HCT116 (cell line): ENCODE results near the gene GPC5. TPM values are rescaled to one million over a fixed set of nuclear protein-coding genes. Genes with fewer than 3 reads are reported as not detected.

Experiments
- ATAC-seq: fragments of 200-7000 bp; cut with Tn5 transposase; 2 replicates; pipeline ENCODE4 v1.9.1; 2020; ENCODE audit warnings: mild to moderate bottlenecking, moderate library complexity
- BruUV-seq: library from RNA; stranded (reverse); fragments of 400-500 nt; replicated peaks from 2 replicates; lab custom pipeline; 2021; lab: Mats Ljungman, UMichigan
- CTCF ChIA-PET: fragments of 300-600 bp; sonication (Branson Sonifier 250); formaldehyde crosslinking; loops from one replicate; lab custom pipeline; 2021; ENCODE audit warnings: antibody characterized with exemption; lab: Charles Lee
- POLR2A ChIA-PET: fragments of 300-600, 350-600 bp; sonication (Branson Sonifier 250); formaldehyde crosslinking; loops from one replicate; lab custom pipeline; 2021; ENCODE audit warnings: antibody characterized with exemption; lab: Charles Lee
- RAD21 ChIA-PET, 2 experiments: fragments of 300-600 bp; sonication (Branson Sonifier 250); formaldehyde crosslinking; loops; one replicate each; lab custom pipeline; 2023; ENCODE audit warnings: low total read pairs in 2 of 2; ENCODE audit not compliant: uncharacterized antibody in 2 of 2, unreplicated experiment in 2 of 2, low non-redundant PET in 1 of 2; lab: Charles Lee
- DNase-seq: peaks from one replicate; pipeline ENCODE4 v3.0.0-alpha.2; 2010; ENCODE audit warnings: low read depth, low spot score
- H2AFZ ChIP-seq: fragments of 200-600 bp; shearing (Covaris generic), sonication (generic); 2 replicates; pipeline ENCODE4 v1.6.1; 2017; ENCODE audit warnings: low read depth, mixed run types, mixed read lengths, antibody characterized with exemption, low read length; ENCODE audit not compliant: poor library complexity, severe bottlenecking
- H3K27ac ChIP-seq: 2 replicates; pipeline ENCODE4 v1.5.1; 2012; ENCODE audit warnings: low read depth, low read length
- H3K27me3 ChIP-seq: fragments of 200-600 bp; sonication (generic); 2 replicates; pipeline ENCODE4 v1.6.1; 2016; ENCODE audit warnings: mixed run types, low read length, mixed read lengths; ENCODE audit not compliant: insufficient read depth
- H3K36me3 ChIP-seq, 2 experiments: fragments of 200-500 bp in 1 of 2; fragments of 200-600 bp in 1 of 2; sonication (Bioruptor generic) in 1 of 2; sonication (generic) in 1 of 2; 2 replicates each; pipeline versions ENCODE4 v1.5.1 to v1.6.1; 2014 to 2016; ENCODE audit warnings: low read length in 2 of 2, inconsistent platforms in 1 of 2, mixed read lengths in 1 of 2, mixed run types in 1 of 2; ENCODE audit not compliant: insufficient read depth in 2 of 2, control insufficient read depth in 1 of 2
- H3K4me1 ChIP-seq, 2 experiments: fragments of 200-600 bp in 1 of 2; sonication (generic) in 1 of 2; 2 replicates each; pipeline versions ENCODE4 v1.5.1 to v1.6.1; 2012 to 2017; ENCODE audit warnings: low read length in 2 of 2, inconsistent platforms in 1 of 2, mild to moderate bottlenecking in 1 of 2, mixed read lengths in 1 of 2, mixed run types in 1 of 2, moderate library complexity in 1 of 2; ENCODE audit not compliant: insufficient read depth in 2 of 2, control insufficient read depth in 1 of 2
- H3K4me2 ChIP-seq: fragments of 200-600 bp; sonication (generic); 2 replicates; pipeline ENCODE4 v1.6.1; 2017; ENCODE audit warnings: mixed run types, low read length, mixed read lengths
- H3K4me3 ChIP-seq, 2 experiments: fragments of 200-600 bp in 1 of 2; sonication (generic) in 1 of 2; replicated peaks in 1 of 2; 2 replicates each; pipeline ENCODE4 v1.5.1; 2011 to 2016; ENCODE audit warnings: low read length in 2 of 2, control low read depth in 1 of 2, low read depth in 1 of 2, mild to moderate bottlenecking in 1 of 2, mixed read lengths in 1 of 2, mixed run types in 1 of 2
- H3K79me2 ChIP-seq: fragments of 200-600 bp; sonication (generic); 2 replicates; pipeline ENCODE4 v1.6.1; 2017; ENCODE audit warnings: mild to moderate bottlenecking, mixed run types, low read length, moderate library complexity, mixed read lengths; ENCODE audit not compliant: insufficient read depth
- H3K9ac ChIP-seq: fragments of 200-600 bp; sonication (generic); 2 replicates; pipeline ENCODE4 v1.6.1; 2016; ENCODE audit warnings: low read length, mixed read lengths
- H3K9me2 ChIP-seq: fragments of 200-600 bp; sonication (generic), shearing (Covaris generic); 2 replicates; pipeline ENCODE4 v1.6.1; 2017; ENCODE audit warnings: mixed run types, mild to moderate bottlenecking, moderate library complexity; ENCODE audit not compliant: insufficient read depth
- H3K9me3 ChIP-seq, 2 experiments: fragments of 200-500 bp in 1 of 2; fragments of 200-600 bp in 1 of 2; sonication (Bioruptor generic) in 1 of 2; sonication (generic) in 1 of 2; 2 replicates each; pipeline ENCODE4 v1.6.1; 2014 to 2017; ENCODE audit warnings: low read length in 2 of 2, mixed read lengths in 2 of 2, inconsistent platforms in 1 of 2, low read depth in 1 of 2, mild to moderate bottlenecking in 1 of 2, mixed run types in 1 of 2, moderate library complexity in 1 of 2; ENCODE audit not compliant: control insufficient read depth in 1 of 2, insufficient read depth in 1 of 2
- H4K20me1 ChIP-seq: fragments of 200-600 bp; sonication (generic), shearing (Covaris generic); 2 replicates; pipeline ENCODE4 v1.6.1; 2017; ENCODE audit warnings: mixed run types, mild to moderate bottlenecking, moderate library complexity; ENCODE audit not compliant: insufficient read depth
- CBX3 ChIP-seq: IDR thresholded peaks from 2 replicates; pipeline ENCODE4 v1.6.1; 2012; ENCODE audit warnings: low read depth
- EGR1 ChIP-seq: IDR thresholded peaks from 2 replicates; pipeline ENCODE4 v1.6.1; 2012; ENCODE audit warnings: low read depth
- POLR2A ChIP-seq: IDR thresholded peaks from 2 replicates; pipeline ENCODE4 v1.7.0; 2011; ENCODE audit warnings: borderline replicate concordance; ENCODE audit not compliant: insufficient read depth, insufficient read length; ENCODE audit errors: extremely low read depth
- POLR2AphosphoS5 ChIP-seq: IDR thresholded peaks from 2 replicates; pipeline ENCODE4 v1.6.1; 2011; ENCODE audit warnings: mild to moderate bottlenecking, low read depth, low read length, moderate library complexity
- YY1 ChIP-seq: IDR thresholded peaks from 2 replicates; pipeline ENCODE4 v1.6.1; 2011; ENCODE audit warnings: low read length, low read depth, moderate library complexity, mild to moderate bottlenecking; ENCODE audit not compliant: insufficient replicate concordance; ENCODE audit errors: extremely low read depth
- ZBTB33 ChIP-seq: IDR thresholded peaks from 2 replicates; pipeline ENCODE4 v1.6.1; 2011; ENCODE audit warnings: mild to moderate bottlenecking, low read length, moderate library complexity; ENCODE audit not compliant: insufficient replicate concordance; ENCODE audit errors: extremely low read depth
- ZFX ChIP-seq: fragments of 450-650 bp; IDR thresholded peaks from 2 replicates; pipeline ENCODE4 v1.6.1; 2017
- intact Hi-C: fragments of 100-400 bp; cut with micrococcal nuclease; formaldehyde crosslinking; loops from 2 replicates; pipeline ENCODE4 v1.10.0; 2022
- total RNA-seq: library from RNA; stranded (reverse); gene quantifications from one replicate; pipeline ENCODE4 v1.2.1, GENCODE V29; 2021; ENCODE audit not compliant: unreplicated experiment
- TF ChIP-seq, protein P1 (sequence below): IDR thresholded peaks from 2 replicates; pipeline ENCODE4 v1.6.1; 2012
- TF ChIP-seq, protein P2 (sequence below), 3 experiments: fragments of 200-600 bp in 1 of 3; sonication (generic) in 1 of 3; IDR thresholded peaks in 2 of 3; conservative IDR thresholded peaks in 1 of 3; 2 replicates each; pipeline ENCODE4 v1.5.1; 2012 to 2017; ENCODE audit warnings: low read depth in 2 of 3, low read length in 2 of 3, antibody characterized with exemption in 1 of 3, borderline replicate concordance in 1 of 3, control low read depth in 1 of 3, mild to moderate bottlenecking in 1 of 3, mixed read lengths in 1 of 3, mixed run types in 1 of 3, moderate library complexity in 1 of 3; ENCODE audit not compliant: insufficient read depth in 1 of 3

GPC5 gene
- total RNA-seq, 1 experiment from 2014 or later: not detected

GRCh38 chr13:92136449-92137155 lies 738.2 kb downstream of the GPC5 start:
- H3K9ac ChIP-seq: no peak overlapping the region
- BruUV-seq: no TSS peak
- H3K79me2 ChIP-seq: no peaks in the 10 kb centered on the region
- H3K4me2 ChIP-seq: no peak overlapping the region
- H3K4me3 ChIP-seq: no peak overlapping the region
- RAD21 ChIA-PET: no interaction called here
- no peaks in the 10 kb centered on the region for H3K9me2 ChIP-seq
- no peaks in the 10 kb centered on the region for H4K20me1 ChIP-seq
- intact Hi-C loops: no loop called here
- no peaks in the 10 kb centered on the region for H3K36me3 ChIP-seq
- TF ChIP-seq, protein P1, sequence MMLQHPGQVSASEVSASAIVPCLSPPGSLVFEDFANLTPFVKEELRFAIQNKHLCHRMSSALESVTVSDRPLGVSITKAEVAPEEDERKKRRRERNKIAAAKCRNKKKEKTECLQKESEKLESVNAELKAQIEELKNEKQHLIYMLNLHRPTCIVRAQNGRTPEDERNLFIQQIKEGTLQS: no peak
- no peak for TF ChIP-seq POLR2A
- no peak for TF ChIP-seq EGR1
- TF ChIP-seq CBX3: no peak
- TF ChIP-seq YY1: no peak
- TF ChIP-seq ZFX: no peak
- TF ChIP-seq, protein P2, sequence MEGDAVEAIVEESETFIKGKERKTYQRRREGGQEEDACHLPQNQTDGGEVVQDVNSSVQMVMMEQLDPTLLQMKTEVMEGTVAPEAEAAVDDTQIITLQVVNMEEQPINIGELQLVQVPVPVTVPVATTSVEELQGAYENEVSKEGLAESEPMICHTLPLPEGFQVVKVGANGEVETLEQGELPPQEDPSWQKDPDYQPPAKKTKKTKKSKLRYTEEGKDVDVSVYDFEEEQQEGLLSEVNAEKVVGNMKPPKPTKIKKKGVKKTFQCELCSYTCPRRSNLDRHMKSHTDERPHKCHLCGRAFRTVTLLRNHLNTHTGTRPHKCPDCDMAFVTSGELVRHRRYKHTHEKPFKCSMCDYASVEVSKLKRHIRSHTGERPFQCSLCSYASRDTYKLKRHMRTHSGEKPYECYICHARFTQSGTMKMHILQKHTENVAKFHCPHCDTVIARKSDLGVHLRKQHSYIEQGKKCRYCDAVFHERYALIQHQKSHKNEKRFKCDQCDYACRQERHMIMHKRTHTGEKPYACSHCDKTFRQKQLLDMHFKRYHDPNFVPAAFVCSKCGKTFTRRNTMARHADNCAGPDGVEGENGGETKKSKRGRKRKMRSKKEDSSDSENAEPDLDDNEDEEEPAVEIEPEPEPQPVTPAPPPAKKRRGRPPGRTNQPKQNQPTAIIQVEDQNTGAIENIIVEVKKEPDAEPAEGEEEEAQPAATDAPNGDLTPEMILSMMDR (IDR thresholded peaks at IDR 0.05 in 2 of 3, conservative IDR thresholded peaks at IDR 0.05 in 1 of 3; ENCODE audit: borderline replicate concordance in 1 of 3, insufficient read depth in 1 of 3, low read depth in 2 of 3, low read length in 2 of 3): no peak
- TF ChIP-seq ZBTB33: no peak
- TF ChIP-seq POLR2AphosphoS5: no peak
- H3K27ac ChIP-seq: no peak overlapping the region
- H2AFZ ChIP-seq: no peak overlapping the region
- CTCF ChIA-PET: no interaction called here
- no peaks in the 10 kb centered on the region for H3K27me3 ChIP-seq
- no peaks in the 10 kb centered on the region for H3K4me1 ChIP-seq
- DNase-seq (no peak), ATAC-seq (no peak)
- POLR2A ChIA-PET: no interaction called here
- H3K9me3 ChIP-seq: peaks cover 9 to 32% of the 10 kb centered on the region in 2 experiments; a peak in 2 of 4 replicates
